Left kidney (tissue), 8 donors: ENCODE results near the gene BET1L. TPM values are rescaled to one million over a fixed set of nuclear protein-coding genes. Genes with fewer than 3 reads are reported as not detected.
"Not testable (repeated sequence)": the region's sequence is repeated elsewhere in the genome, so short reads cannot be mapped to it uniquely, and the experiment has no call there.

ENCODE experiments used
- DNase-seq: peaks from one replicate; pipeline ENCODE4 v3.0.0-alpha.2; 2013
- long read RNA-seq, 8 donors: transcript quantifications; one replicate each; lab custom pipeline, GENCODE V29; 2026
- polyA plus RNA-seq: library from polyadenylated mRNA; unstranded; fragments of 120-200 nt; gene quantifications from one replicate; pipeline ENCODE4 v1.2.1, GENCODE V29; 2013; ENCODE audit not compliant: insufficient read length

The BET1L gene
- 41.5 TPM for polyA plus RNA-seq
- long read RNA-seq, donor 1, transcript BET1L-203 (4 exons, 2,819 nt): major isoform, 21 of 23 reads
- long read RNA-seq, donor 1, partial matches to known transcripts: 0 of 23 reads
- long read RNA-seq, donor 1, other reads (novel, unspliced or antisense): 0 of 23 reads
- long read RNA-seq, donor 2, transcript BET1L-203 (4 exons, 2,819 nt): major isoform, 16 of 18 reads
- long read RNA-seq, donor 2, partial matches to known transcripts: 0 of 18 reads
- long read RNA-seq, donor 2, other reads (novel, unspliced or antisense): 0 of 18 reads
- long read RNA-seq, donor 3, transcript BET1L-203 (4 exons, 2,819 nt): major isoform, 9 of 9 reads
- long read RNA-seq, donor 3, partial matches to known transcripts: 0 of 9 reads
- long read RNA-seq, donor 3, other reads (novel, unspliced or antisense): 0 of 9 reads
- long read RNA-seq, donor 4, partial matches to known transcripts: 0 of 2 reads
- long read RNA-seq, donor 4, other reads (novel, unspliced or antisense): 0 of 2 reads
- long read RNA-seq, donor 5, transcript BET1L-203 (4 exons, 2,819 nt): major isoform, 17 of 47 reads
- long read RNA-seq, donor 5, partial matches to known transcripts: 13 of 47 reads
- long read RNA-seq, donor 5, other reads (novel, unspliced or antisense): 15 of 47 reads
- long read RNA-seq, donor 6, transcript BET1L-203 (4 exons, 2,819 nt): major isoform, 18 of 19 reads
- long read RNA-seq, donor 6, partial matches to known transcripts: 0 of 19 reads
- long read RNA-seq, donor 6, other reads (novel, unspliced or antisense): 0 of 19 reads
- long read RNA-seq, donor 7, transcript BET1L-203 (4 exons, 2,819 nt): major isoform, 35 of 36 reads
- long read RNA-seq, donor 7, partial matches to known transcripts: 0 of 36 reads
- long read RNA-seq, donor 7, other reads (novel, unspliced or antisense): 0 of 36 reads
- long read RNA-seq, donor 8, transcript BET1L-203 (4 exons, 2,819 nt): major isoform, 8 of 9 reads
- long read RNA-seq, donor 8, partial matches to known transcripts: 0 of 9 reads
- long read RNA-seq, donor 8, other reads (novel, unspliced or antisense): 0 of 9 reads

- peak; percentile 94 for DNase-seq
Measured at GRCh38 chr11:207208-207862, at the start of gene BET1L, which contains the start of gene RIC8A. Gene BET1L, minus strand, starts transcription at chr11:207399. Its CDS starts 78 bp downstream, at chr11:207321. Gene RIC8A, plus strand, starts transcription at chr11:207708. Its CDS starts 1,147 bp downstream, at chr11:208855.

GRCh38 chr11:255816-256215 is 48.6 kb upstream of the BET1L start:
- DNase-seq: no peak

- DNase-seq: no peak
Measured at GRCh38 chr11:255176-255575, 48.0 kb upstream of the BET1L start.

- no peak for DNase-seq
Measured at GRCh38 chr11:253886-254270, 46.7 kb upstream of the BET1L start.

- DNase-seq: no peak
Measured at GRCh38 chr11:253160-253885, 46.1 kb upstream of the BET1L start.

- no peak for DNase-seq
Measured at GRCh38 chr11:252666-253065, 45.5 kb upstream of the BET1L start.

GRCh38 chr11:251550-251949 is 44.4 kb upstream of the BET1L start:
- no peak for DNase-seq

- DNase-seq: peak; percentile 26
Measured at GRCh38 chr11:250740-251299, 43.6 kb upstream of the BET1L start.

GRCh38 chr11:250274-250673 is 43.1 kb upstream of the BET1L start:
- DNase-seq: no peak

GRCh38 chr11:249062-249461 is 41.9 kb upstream of the BET1L start:
- no peak for DNase-seq

GRCh38 chr11:244376-244775 is 37.2 kb upstream of the BET1L start:
- no peak for DNase-seq

GRCh38 chr11:241634-242033 is 34.4 kb upstream of the BET1L start:
- no peak for DNase-seq

GRCh38 chr11:240315-240714 is 33.1 kb upstream of the BET1L start:
- DNase-seq: no peak

GRCh38 chr11:238346-238745 is 31.1 kb upstream of the BET1L start:
- not testable (repeated sequence) for DNase-seq

- DNase-seq: peak; percentile 84
Measured at GRCh38 chr11:236774-237767, 29.9 kb upstream of the BET1L start, which contains the start of gene PSMD13. Gene PSMD13, plus strand, starts transcription at chr11:236976. Its CDS starts 74 bp downstream, at chr11:237050.

GRCh38 chr11:235997-236773 is 29.0 kb upstream of the BET1L start, which contains the start of gene SIRT3:
Gene SIRT3, minus strand, starts transcription at chr11:236342. Its CDS starts 14 bp downstream, at chr11:236328.
- DNase-seq: peak; percentile 77

GRCh38 chr11:235609-235996 is 28.4 kb upstream of the BET1L start:
- DNase-seq: peak; percentile 8

GRCh38 chr11:235180-235579 is 28.0 kb upstream of the BET1L start:
- no peak for DNase-seq
